Measurements from ENCODE around the gene FBP1.

DNA sequence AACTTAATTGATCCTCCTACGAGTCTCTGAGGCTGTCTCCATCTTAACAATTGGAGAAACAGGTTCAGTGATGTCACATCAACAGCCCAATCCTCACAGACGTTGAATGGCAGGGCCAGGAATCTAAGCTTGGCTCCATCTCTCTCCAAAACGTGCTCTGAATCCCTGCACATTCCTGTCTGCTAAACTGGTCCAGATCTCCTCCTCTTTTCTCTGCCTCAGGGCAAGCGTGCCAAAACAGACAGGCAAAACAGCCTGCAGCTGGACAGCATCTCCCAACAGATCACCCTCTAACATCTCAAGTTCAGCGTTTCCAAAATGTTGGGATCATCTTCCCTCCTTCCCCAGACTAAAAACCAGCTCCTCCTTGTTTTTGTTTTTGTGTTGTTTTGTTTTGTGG, 6.6 kb downstream of the FBP1 start:
- TF ChIP-seq POLR2A (IDR thresholded peaks at IDR 0.05; ENCODE audit: low read length) (no peak), GATA1 (IDR thresholded peaks at IDR 0.05; ENCODE audit: low read depth, low read length) (no peak)
